Gastrocnemius medialis (tissue), 4 donors: Measurements from ENCODE around the gene TCF4.

ENCODE experiments used
- POLR2A ChIP-seq, 2 donors: fragments of 450-650 bp; IDR thresholded peaks; one replicate each; pipeline ENCODE4 v1.6.1; 2017; ENCODE audit warnings: antibody characterized with exemption in 2 of 2, mild to moderate bottlenecking in 2 of 2, moderate library complexity in 2 of 2
- TF ChIP-seq, protein P1 (sequence below), 5 experiments: fragments of 450-650 bp in 3 of 5; fragments of 200-600 bp in 2 of 5; sonication (generic) in 2 of 5; IDR thresholded peaks in 4 of 5; conservative IDR thresholded peaks in 1 of 5; 1 replicate in 4 of 5; 2 replicates in 1 of 5; pipeline ENCODE4 v1.5.1; 2016 to 2019; ENCODE audit warnings: antibody characterized with exemption in 5 of 5, mild to moderate bottlenecking in 3 of 5, moderate library complexity in 3 of 5

DNA sequence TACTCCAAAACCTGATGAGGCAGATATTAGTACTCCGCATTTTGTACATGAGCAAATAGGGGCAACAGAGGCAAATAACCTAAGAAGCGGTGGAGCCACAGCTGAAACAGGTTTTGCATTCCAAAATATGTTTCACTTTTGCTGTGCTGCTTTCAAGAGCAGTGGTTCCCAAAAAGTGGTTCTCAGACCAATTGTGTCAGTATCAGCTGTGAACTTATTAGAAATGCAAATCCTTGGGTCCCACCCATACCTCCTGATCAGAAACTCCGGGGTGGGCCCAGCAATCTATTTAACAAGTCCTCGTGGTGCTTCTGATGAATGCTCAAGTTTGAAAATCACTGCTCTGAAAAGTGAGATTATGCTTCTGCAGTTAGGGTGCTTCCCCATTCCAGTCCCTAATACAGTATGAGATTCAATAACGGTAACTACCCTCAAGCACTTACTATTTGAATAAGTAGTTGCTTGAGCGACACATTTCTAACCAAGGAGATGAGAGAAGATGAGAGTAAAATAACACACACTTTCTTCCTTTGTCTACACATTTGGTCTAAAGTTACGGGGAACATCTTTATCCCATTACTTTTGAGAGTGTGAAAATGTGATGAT, 17.8 kb upstream of the TCF4 start:
- TF ChIP-seq, protein P1, sequence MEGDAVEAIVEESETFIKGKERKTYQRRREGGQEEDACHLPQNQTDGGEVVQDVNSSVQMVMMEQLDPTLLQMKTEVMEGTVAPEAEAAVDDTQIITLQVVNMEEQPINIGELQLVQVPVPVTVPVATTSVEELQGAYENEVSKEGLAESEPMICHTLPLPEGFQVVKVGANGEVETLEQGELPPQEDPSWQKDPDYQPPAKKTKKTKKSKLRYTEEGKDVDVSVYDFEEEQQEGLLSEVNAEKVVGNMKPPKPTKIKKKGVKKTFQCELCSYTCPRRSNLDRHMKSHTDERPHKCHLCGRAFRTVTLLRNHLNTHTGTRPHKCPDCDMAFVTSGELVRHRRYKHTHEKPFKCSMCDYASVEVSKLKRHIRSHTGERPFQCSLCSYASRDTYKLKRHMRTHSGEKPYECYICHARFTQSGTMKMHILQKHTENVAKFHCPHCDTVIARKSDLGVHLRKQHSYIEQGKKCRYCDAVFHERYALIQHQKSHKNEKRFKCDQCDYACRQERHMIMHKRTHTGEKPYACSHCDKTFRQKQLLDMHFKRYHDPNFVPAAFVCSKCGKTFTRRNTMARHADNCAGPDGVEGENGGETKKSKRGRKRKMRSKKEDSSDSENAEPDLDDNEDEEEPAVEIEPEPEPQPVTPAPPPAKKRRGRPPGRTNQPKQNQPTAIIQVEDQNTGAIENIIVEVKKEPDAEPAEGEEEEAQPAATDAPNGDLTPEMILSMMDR (IDR thresholded peaks at IDR 0.05 in 4 of 5, conservative IDR thresholded peaks at IDR 0.05 in 1 of 5), result no peak
- no peak for TF ChIP-seq POLR2A (IDR thresholded peaks at IDR 0.05)
